Kidney epithelial cell (primary cell): ENCODE results near the gene AHNAK2. TPM values are rescaled to one million over a fixed set of nuclear protein-coding genes. Genes with fewer than 3 reads are reported as not detected.

Experiments used
- DNase-seq: peaks from one replicate; pipeline ENCODE4 v3.0.0-alpha.2; 2010; ENCODE audit warnings: low read depth
- H3K27me3 ChIP-seq: 2 replicates; pipeline ENCODE4 v1.6.0; 2011; ENCODE audit warnings: low read length; ENCODE audit not compliant: control insufficient read depth, insufficient read depth
- H3K36me3 ChIP-seq: 2 replicates; pipeline ENCODE4 v1.5.1; 2011; ENCODE audit warnings: low read length; ENCODE audit not compliant: control insufficient read depth, insufficient read depth
- H3K4me3 ChIP-seq: 2 replicates; pipeline ENCODE4 v1.5.1; 2011; ENCODE audit warnings: low read depth, mild to moderate bottlenecking, control low read depth, low read length
- CTCF ChIP-seq: IDR thresholded peaks from 2 replicates; pipeline ENCODE4 v1.5.1; 2011; ENCODE audit warnings: mild to moderate bottlenecking, moderate library complexity, low read length, control low read depth, inconsistent platforms; ENCODE audit not compliant: insufficient read depth, poor library complexity, severe bottlenecking
- total RNA-seq: library from RNA; depleted of rRNA; stranded (reverse); fragments of >200 nt; gene quantifications from 2 replicates; pipeline ENCODE4 v1.2.3, GENCODE V29; 2015

Gene AHNAK2
- total RNA-seq, 1 donor from 2014 or later = 121 TPM

GRCh38 chr14:105010106-105010505, 31.9 kb upstream of the AHNAK2 start:
- DNase-seq = no peak
- Histone ChIP-seq H3K4me3 (no peak overlapping the region), H3K27me3 (no peaks in the 10 kb centered on the region), H3K36me3 (no peaks in the 10 kb centered on the region)
- no peak for TF ChIP-seq CTCF

- no peaks in the 10 kb centered on the region for H3K27me3 ChIP-seq
- H3K36me3 ChIP-seq = no peaks in the 10 kb centered on the region
- DNase-seq = no peak
- TF ChIP-seq CTCF = no peak
- no peak overlapping the region for H3K4me3 ChIP-seq
Observed at GRCh38 chr14:105007593-105008264, 29.6 kb upstream of the AHNAK2 start.

GRCh38 chr14:105006831-105007592, 28.8 kb upstream of the AHNAK2 start:
- no peaks in the 10 kb centered on the region for H3K27me3 ChIP-seq
- no peaks in the 10 kb centered on the region for H3K36me3 ChIP-seq
- H3K4me3 ChIP-seq = no peak overlapping the region
- TF ChIP-seq CTCF = no peak
- no peak for DNase-seq

- TF ChIP-seq CTCF = no peak
- no peaks in the 10 kb centered on the region for H3K27me3 ChIP-seq
- no peaks in the 10 kb centered on the region for H3K36me3 ChIP-seq
- no peak overlapping the region for H3K4me3 ChIP-seq
- no peak for DNase-seq
Observed at GRCh38 chr14:105005929-105006830, 28.0 kb upstream of the AHNAK2 start.

- H3K36me3 ChIP-seq = no peaks in the 10 kb centered on the region
- H3K27me3 ChIP-seq = no peaks in the 10 kb centered on the region
- no peak for TF ChIP-seq CTCF
- DNase-seq = no peak
- H3K4me3 ChIP-seq = no peak overlapping the region
Observed at GRCh38 chr14:105005329-105005928, 27.3 kb upstream of the AHNAK2 start.
